B cell (primary cell): ENCODE data around the gene PPP3CA. TPM values are rescaled to one million over a fixed set of nuclear protein-coding genes. Genes with fewer than 3 reads are reported as not detected.

Source experiments
- ATAC-seq: fragments of 200-7000 bp; cut with Tn5 transposase; one replicate; pipeline ENCODE4 v1.10.0; 2021; ENCODE audit warnings: low read depth, mild to moderate bottlenecking, moderate number of reproducible peaks, moderate library complexity
- CTCF ChIA-PET: fragments of 350-600 bp; sonication (Branson Sonifier 250); formaldehyde crosslinking; loops from one replicate; lab custom pipeline; 2021; ENCODE audit warnings: antibody characterized with exemption, inconsistent platforms; lab: Charles Lee
- POLR2A ChIA-PET: fragments of 350-600 bp; sonication (Branson Sonifier 250); formaldehyde crosslinking; loops from one replicate; lab custom pipeline; 2021; ENCODE audit warnings: antibody characterized with exemption; lab: Charles Lee
- DNase-seq: peaks from one replicate; pipeline ENCODE4 v3.0.0; 2013
- H2AFZ ChIP-seq: 2 replicates; pipeline ENCODE4 v1.6.1; 2012; ENCODE audit warnings: mild to moderate bottlenecking, low read depth, low read length; ENCODE audit not compliant: insufficient read depth, poor library complexity, severe bottlenecking
- H3K27ac ChIP-seq, 2 donors: 1 replicate in 1 of 2; 2 replicates in 1 of 2; pipeline ENCODE4 v1.5.1; 2012 to 2013; ENCODE audit warnings: low read length in 2 of 2, mild to moderate bottlenecking in 2 of 2, moderate library complexity in 1 of 2
- H3K27me3 ChIP-seq, 4 experiments: fragments of 200-600 bp in 1 of 4; sonication (generic) in 1 of 4; replicated peaks in 1 of 4; 1 replicate in 2 of 4; 2 replicates in 2 of 4; pipeline versions ENCODE4 v1.6.1 to v1.7.0; 2013 to 2016; ENCODE audit warnings: low read length in 3 of 4, mild to moderate bottlenecking in 2 of 4, mixed read lengths in 1 of 4, moderate library complexity in 1 of 4; ENCODE audit not compliant: insufficient read depth in 4 of 4, control insufficient read depth in 3 of 4; ENCODE audit errors: control extremely low read depth in 1 of 4
- H3K36me3 ChIP-seq, 2 experiments: replicated peaks in 1 of 2; 1 replicate in 1 of 2; 2 replicates in 1 of 2; pipeline versions ENCODE4 v1.6.1 to v1.7.1; 2013; ENCODE audit warnings: low read length in 1 of 2; ENCODE audit not compliant: insufficient read depth in 2 of 2, control insufficient read depth in 1 of 2; ENCODE audit errors: control extremely low read depth in 1 of 2, extremely low read depth in 1 of 2
- H3K4me1 ChIP-seq, 2 donors: fragments of 200-600 bp in 1 of 2; sonication (generic) in 1 of 2; 1 replicate in 1 of 2; 2 replicates in 1 of 2; pipeline versions ENCODE4 v1.5.1 to v1.6.1; 2013 to 2017; ENCODE audit warnings: low read length in 2 of 2; ENCODE audit not compliant: control insufficient read depth in 2 of 2, insufficient read depth in 2 of 2
- H3K4me2 ChIP-seq: replicated peaks from 2 replicates; pipeline ENCODE3; 2012; ENCODE audit warnings: mild to moderate bottlenecking, low read depth, low read length; ENCODE audit not compliant: poor library complexity, severe bottlenecking
- H3K4me3 ChIP-seq, 5 experiments: fragments of 200-600 bp in 1 of 5; sonication (generic) in 1 of 5; 1 replicate in 3 of 5; 2 replicates in 2 of 5; pipeline versions ENCODE4 v1.5.1 to v1.7.0; 2011 to 2016; ENCODE audit warnings: low read length in 4 of 5, mild to moderate bottlenecking in 4 of 5, low read depth in 2 of 5, control low read depth in 1 of 5, moderate library complexity in 1 of 5; ENCODE audit not compliant: insufficient read depth in 1 of 5; ENCODE audit errors: control extremely low read depth in 1 of 5, extremely low read depth in 1 of 5
- H3K79me2 ChIP-seq: fragments of 200-600 bp; sonication (generic); one replicate; pipeline ENCODE4 v1.6.0; 2016; ENCODE audit warnings: low read length; ENCODE audit not compliant: control insufficient read depth, insufficient read depth
- H3K9ac ChIP-seq: fragments of 200-600 bp; sonication (generic); 2 replicates; pipeline ENCODE4 v1.6.1; 2017; ENCODE audit warnings: mild to moderate bottlenecking, low read length, moderate library complexity
- H3K9me3 ChIP-seq, 3 donors: one replicate each; pipeline versions ENCODE4 v1.6.1 to v1.7.1; 2013; ENCODE audit warnings: low read length in 2 of 3; ENCODE audit not compliant: control insufficient read depth in 2 of 3, insufficient read depth in 1 of 3; ENCODE audit errors: control extremely low read depth in 1 of 3
- H4K20me1 ChIP-seq: 2 replicates; pipeline ENCODE4 v1.6.0; 2012; ENCODE audit warnings: mild to moderate bottlenecking, low read length; ENCODE audit not compliant: insufficient read depth, control insufficient read depth, poor library complexity, severe bottlenecking
- H3K27ac Mint-ChIP-seq: one replicate; pipeline ENCODE4 v1.8.0; 2021; ENCODE audit warnings: mixed read lengths
- H3K27me3 Mint-ChIP-seq: one replicate; pipeline ENCODE4 v1.8.0; 2021; ENCODE audit warnings: mixed read lengths
- H3K4me1 Mint-ChIP-seq: one replicate; pipeline ENCODE4 v1.8.0; 2021; ENCODE audit warnings: mixed read lengths
- H3K4me3 Mint-ChIP-seq: one replicate; pipeline ENCODE4 v1.8.0; 2021; ENCODE audit warnings: mixed read lengths
- H3K9me3 Mint-ChIP-seq: one replicate; pipeline ENCODE4 v1.8.0; 2022; ENCODE audit warnings: mixed read lengths; ENCODE audit not compliant: insufficient read depth
- EZH2 ChIP-seq: IDR thresholded peaks from 2 replicates; pipeline ENCODE4 v1.6.1; 2012; ENCODE audit warnings: borderline replicate concordance, low read depth, mild to moderate bottlenecking, moderate library complexity, low read length; ENCODE audit not compliant: insufficient read depth, poor library complexity, severe bottlenecking
- WGBS: methylation state at CpG from one replicate; pipeline ENCODE4 v1.1.5; 2013; ENCODE audit warnings: missing lambda C conversion rate; ENCODE audit not compliant: insufficient coverage; 5-methylcytosine and 5-hydroxymethylcytosine counted together
- intact Hi-C: fragments of 100-400 bp; cut with micrococcal nuclease; formaldehyde crosslinking; loops from one replicate; pipeline ENCODE4 v1.10.0; 2022
- polyA plus RNA-seq: library from polyadenylated mRNA; depleted of rRNA; stranded (reverse); fragments of >200 nt; gene quantifications from 2 replicates; pipeline ENCODE4 v1.2.3, GENCODE V29; 2012
- total RNA-seq, 2 donors: library from RNA; stranded (reverse); fragments of 120-200 nt in 1 of 2; gene quantifications; 1 replicate in 1 of 2; 2 replicates in 1 of 2; pipeline versions ENCODE4 v1.2.3 to v1.2.4, GENCODE V29; 2013 to 2022
- TF ChIP-seq, protein P1 (sequence below): fragments of 200-600 bp; IDR thresholded peaks from one replicate; pipeline ENCODE4 v1.8.0; 2022; ENCODE audit warnings: antibody characterized with exemption, mild to moderate bottlenecking

Gene PPP3CA
- total and polyA plus RNA-seq, 2 donors (not counting 1 experiment from before 2014, with no cell fraction given): 14.3 to 85.1 TPM

DNA sequence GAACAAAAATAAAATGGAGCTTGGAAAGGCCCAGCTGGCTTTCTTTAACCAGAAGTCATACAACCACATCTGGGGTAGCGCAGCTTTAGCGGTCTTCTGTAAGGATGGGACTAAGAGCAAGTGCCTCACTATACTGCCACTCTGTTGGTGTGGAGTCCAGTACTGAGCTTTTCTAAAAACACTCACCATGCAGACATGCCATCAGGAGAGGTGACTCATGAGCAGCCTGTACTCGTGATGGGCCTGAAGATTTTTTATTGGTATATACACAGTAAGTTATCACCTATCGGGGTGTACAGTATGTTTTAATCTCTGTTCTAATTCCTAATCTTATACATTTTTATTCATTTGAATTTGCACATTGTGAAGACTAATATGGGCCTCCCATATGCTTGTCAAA, 9.6 kb downstream of the PPP3CA start:
- peaks cover 52% of the 10 kb centered on the region for H4K20me1 ChIP-seq
- H3K79me2 ChIP-seq: peaks cover 90% of the 10 kb centered on the region
- POLR2A ChIA-PET: interaction anchor here (0.6 kb wide), 1 partner anchor 57 kb away, joined by 5 read pairs; no protein-coding TSS in a partner anchor
- TF ChIP-seq, protein P1, sequence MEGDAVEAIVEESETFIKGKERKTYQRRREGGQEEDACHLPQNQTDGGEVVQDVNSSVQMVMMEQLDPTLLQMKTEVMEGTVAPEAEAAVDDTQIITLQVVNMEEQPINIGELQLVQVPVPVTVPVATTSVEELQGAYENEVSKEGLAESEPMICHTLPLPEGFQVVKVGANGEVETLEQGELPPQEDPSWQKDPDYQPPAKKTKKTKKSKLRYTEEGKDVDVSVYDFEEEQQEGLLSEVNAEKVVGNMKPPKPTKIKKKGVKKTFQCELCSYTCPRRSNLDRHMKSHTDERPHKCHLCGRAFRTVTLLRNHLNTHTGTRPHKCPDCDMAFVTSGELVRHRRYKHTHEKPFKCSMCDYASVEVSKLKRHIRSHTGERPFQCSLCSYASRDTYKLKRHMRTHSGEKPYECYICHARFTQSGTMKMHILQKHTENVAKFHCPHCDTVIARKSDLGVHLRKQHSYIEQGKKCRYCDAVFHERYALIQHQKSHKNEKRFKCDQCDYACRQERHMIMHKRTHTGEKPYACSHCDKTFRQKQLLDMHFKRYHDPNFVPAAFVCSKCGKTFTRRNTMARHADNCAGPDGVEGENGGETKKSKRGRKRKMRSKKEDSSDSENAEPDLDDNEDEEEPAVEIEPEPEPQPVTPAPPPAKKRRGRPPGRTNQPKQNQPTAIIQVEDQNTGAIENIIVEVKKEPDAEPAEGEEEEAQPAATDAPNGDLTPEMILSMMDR: no peak
- TF ChIP-seq EZH2: no peak
- Mint-ChIP-seq H3K27ac (peak overlapping the region; percentile 84), H3K4me3 (peak overlapping the region; percentile 57), H3K4me1 (peaks cover 82% of the 10 kb centered on the region), H3K9me3 (no peaks in the 10 kb centered on the region), H3K27me3 (no peaks in the 10 kb centered on the region)
- CTCF ChIA-PET: interaction anchor here (2.7 kb wide), 1 partner anchor 11 kb away, joined by 8 read pairs; the partner anchor contains the start of gene PPP3CA
- peak overlapping the region; percentile 26 to 73 for H3K27ac ChIP-seq
- no peak overlapping the region for H3K9ac ChIP-seq
- peaks cover 0 to 2% of the 10 kb centered on the region in 2 experiments for H3K36me3 ChIP-seq
- intact Hi-C loops: loop anchor here (5.0 kb wide), 1 partner anchor 60 kb away; no protein-coding TSS in a partner anchor
- no peaks in the 10 kb centered on the region for H3K27me3 ChIP-seq
- DNase-seq (peak; percentile 13), ATAC-seq (peak; percentile 39)
- no peak overlapping the region for H2AFZ ChIP-seq
- H3K4me2 ChIP-seq: peak overlapping the region; percentile 33
- WGBS: no CpG with 5 or more reads among the region's 4 CpGs
- H3K4me3 ChIP-seq: no peak overlapping the region
- H3K4me1 ChIP-seq: peaks cover 24 to 55% of the 10 kb centered on the region in 2 donors
- H3K9me3 ChIP-seq: no peaks in the 10 kb centered on the region

DNA sequence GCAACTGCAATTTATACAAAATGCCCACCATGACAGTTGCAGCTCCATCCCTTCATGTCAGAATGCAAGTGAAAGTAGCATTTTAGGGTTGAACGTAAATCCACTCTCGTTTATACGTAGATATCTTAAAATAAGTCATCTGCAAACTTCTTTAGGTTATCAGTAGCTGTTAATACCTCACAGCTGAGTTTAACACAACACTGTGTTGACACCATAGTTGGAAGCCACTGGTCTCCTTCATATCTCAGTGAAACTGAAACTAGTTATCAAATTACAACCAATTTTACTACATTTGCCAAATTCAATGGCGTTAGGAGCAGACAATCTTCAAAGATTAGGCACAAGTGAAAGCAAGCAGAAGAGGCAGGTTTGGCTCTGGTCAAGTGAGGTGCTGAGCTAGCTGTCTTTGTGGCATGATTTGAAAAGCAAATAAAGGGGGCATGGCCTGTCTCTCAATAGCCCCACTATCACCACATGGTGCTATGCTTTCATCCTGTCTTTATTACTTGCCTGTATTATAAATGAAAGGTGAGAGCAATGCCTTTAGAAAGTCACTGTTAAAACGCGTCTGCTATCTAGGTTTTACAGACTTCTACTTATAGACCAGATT, 12.3 kb downstream of the PPP3CA start:
- peaks cover 0 to 2% of the 10 kb centered on the region in 2 experiments for H3K36me3 ChIP-seq
- H3K4me2 ChIP-seq: no peak overlapping the region
- Mint-ChIP-seq H3K27ac (peak overlapping the region; percentile 50), H3K9me3 (no peaks in the 10 kb centered on the region), H3K4me3 (peak overlapping the region; percentile 26), H3K4me1 (peaks cover 86% of the 10 kb centered on the region), H3K27me3 (no peaks in the 10 kb centered on the region)
- ChIA-PET CTCF (interaction anchor here (0.8 to 1.1 kb wide), 3 partner anchors 9 to 395 kb away, joined by 3 to 5 read pairs (median 3); no protein-coding TSS in a partner anchor), POLR2A (interaction anchor here (0.5 kb wide), 1 partner anchor 459 kb away, joined by 3 read pairs; no protein-coding TSS in a partner anchor)
- no peak overlapping the region for H3K9ac ChIP-seq
- DNase-seq (no peak), ATAC-seq (no peak)
- peaks cover 24 to 36% of the 10 kb centered on the region in 2 donors for H3K4me1 ChIP-seq
- H3K9me3 ChIP-seq: no peaks in the 10 kb centered on the region
- TF ChIP-seq, protein P1: no peak
- no peak for TF ChIP-seq EZH2
- no CpG with 5 or more reads among the region's 6 CpGs for WGBS
- H3K4me3 ChIP-seq: no peak overlapping the region
- peaks cover 70% of the 10 kb centered on the region for H4K20me1 ChIP-seq
- H3K79me2 ChIP-seq: peaks cover 93% of the 10 kb centered on the region
- no peak overlapping the region for H2AFZ ChIP-seq
- no peaks in the 10 kb centered on the region for H3K27me3 ChIP-seq
- intact Hi-C loops: loop anchor here (5.0 kb wide), 1 partner anchor 58 kb away; no protein-coding TSS in a partner anchor
- H3K27ac ChIP-seq: no peak overlapping the region
